ENCODE results near the gene GDF2. TPM values are rescaled to one million over a fixed set of nuclear protein-coding genes. Genes with fewer than 3 reads are reported as not detected.

GDF2 gene
- total RNA-seq, 4 donors from 2014 or later: not detected

DNA sequence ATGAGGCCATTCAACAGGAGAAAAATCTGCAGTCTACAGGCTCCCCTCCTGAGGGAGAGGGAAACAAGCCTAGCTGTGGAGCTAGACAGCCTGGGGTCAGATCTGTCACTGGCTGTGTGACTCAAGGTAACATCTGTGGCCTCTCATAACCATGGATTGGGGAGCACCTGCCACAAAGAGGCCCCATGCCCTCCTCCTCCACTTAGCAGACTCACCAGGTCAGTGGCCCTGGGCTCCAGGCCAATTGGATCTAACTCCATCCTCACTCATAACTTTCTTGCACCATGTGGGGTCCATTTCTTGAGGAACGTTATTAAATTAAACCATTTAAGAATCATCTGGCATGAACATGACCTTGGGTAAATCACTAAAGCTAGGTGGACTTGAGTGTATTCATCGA is 20.4 kb upstream of the GDF2 start:
- no peak overlapping the region for H3K4me3 ChIP-seq
- no peak for DNase-seq
- no peaks in the 10 kb centered on the region for H3K9me3 ChIP-seq
- peaks cover 0 to 11% (median 4%) of the 10 kb centered on the region in 4 donors for H3K4me1 ChIP-seq
- no peak for TF ChIP-seq POLR2A (IDR thresholded peaks at IDR 0.05)
- TF ChIP-seq, protein P1, sequence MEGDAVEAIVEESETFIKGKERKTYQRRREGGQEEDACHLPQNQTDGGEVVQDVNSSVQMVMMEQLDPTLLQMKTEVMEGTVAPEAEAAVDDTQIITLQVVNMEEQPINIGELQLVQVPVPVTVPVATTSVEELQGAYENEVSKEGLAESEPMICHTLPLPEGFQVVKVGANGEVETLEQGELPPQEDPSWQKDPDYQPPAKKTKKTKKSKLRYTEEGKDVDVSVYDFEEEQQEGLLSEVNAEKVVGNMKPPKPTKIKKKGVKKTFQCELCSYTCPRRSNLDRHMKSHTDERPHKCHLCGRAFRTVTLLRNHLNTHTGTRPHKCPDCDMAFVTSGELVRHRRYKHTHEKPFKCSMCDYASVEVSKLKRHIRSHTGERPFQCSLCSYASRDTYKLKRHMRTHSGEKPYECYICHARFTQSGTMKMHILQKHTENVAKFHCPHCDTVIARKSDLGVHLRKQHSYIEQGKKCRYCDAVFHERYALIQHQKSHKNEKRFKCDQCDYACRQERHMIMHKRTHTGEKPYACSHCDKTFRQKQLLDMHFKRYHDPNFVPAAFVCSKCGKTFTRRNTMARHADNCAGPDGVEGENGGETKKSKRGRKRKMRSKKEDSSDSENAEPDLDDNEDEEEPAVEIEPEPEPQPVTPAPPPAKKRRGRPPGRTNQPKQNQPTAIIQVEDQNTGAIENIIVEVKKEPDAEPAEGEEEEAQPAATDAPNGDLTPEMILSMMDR (IDR thresholded peaks at IDR 0.05): no peak
- peaks cover 0 to 13% of the 10 kb centered on the region in 2 donors for H3K27me3 ChIP-seq
- H3K36me3 ChIP-seq: no peaks in the 10 kb centered on the region
- no peak overlapping the region for H3K27ac ChIP-seq

DNA sequence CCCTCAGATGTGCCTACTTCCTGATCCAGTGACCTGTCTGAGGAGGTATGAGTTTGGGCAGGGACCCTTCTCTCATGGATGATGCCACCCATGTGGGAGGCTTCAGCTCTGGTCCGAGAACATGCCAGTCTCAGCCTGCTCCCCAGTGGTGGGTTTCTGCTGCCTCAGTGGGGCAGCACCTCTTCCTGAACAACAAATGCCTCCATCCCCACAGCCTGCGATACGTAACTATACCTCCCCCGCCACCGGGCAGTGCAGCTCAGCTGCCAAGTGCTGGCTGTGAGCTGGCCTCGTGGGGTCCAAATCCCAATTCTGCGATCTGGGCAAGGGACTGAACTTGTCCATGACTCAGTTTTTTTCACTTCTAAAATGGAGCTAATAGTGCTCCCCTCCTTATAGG is 19.1 kb upstream of the GDF2 start:
- peaks cover 0 to 13% of the 10 kb centered on the region in 2 donors for H3K27me3 ChIP-seq
- no peak overlapping the region for H3K4me3 ChIP-seq
- peaks cover 0 to 11% (median 4%) of the 10 kb centered on the region in 4 donors for H3K4me1 ChIP-seq
- H3K36me3 ChIP-seq: no peaks in the 10 kb centered on the region
- DNase-seq: peak in 1 of 3 donors; percentile 3
- no peaks in the 10 kb centered on the region for H3K9me3 ChIP-seq
- H3K27ac ChIP-seq: no peak overlapping the region
- no peak for TF ChIP-seq POLR2A (IDR thresholded peaks at IDR 0.05)
- TF ChIP-seq, protein P1 (IDR thresholded peaks at IDR 0.05): no peak

DNA sequence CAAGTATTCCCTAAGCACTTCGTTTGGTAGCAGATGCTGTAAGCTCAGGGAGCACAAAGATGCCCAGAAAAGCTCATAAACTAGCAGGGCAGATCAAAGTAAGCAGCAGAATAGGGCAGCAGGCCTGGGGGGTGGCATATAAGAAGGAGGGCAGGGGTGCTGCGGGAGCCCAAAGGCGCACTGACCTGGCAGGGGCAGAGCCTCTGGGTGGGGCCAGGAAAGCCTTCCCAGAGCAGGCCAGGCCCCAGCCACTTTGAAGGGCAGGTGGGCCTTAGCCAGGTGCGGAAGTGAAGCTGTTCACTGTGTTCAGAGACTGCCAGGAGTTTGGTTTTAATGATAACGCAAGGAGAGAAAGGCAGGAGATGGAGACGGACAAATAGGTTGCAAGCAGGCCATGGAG is 18.4 kb upstream of the GDF2 start:
- no peak for TF ChIP-seq POLR2A (IDR thresholded peaks at IDR 0.05)
- TF ChIP-seq, protein P1 (IDR thresholded peaks at IDR 0.05): no peak
- peak in 1 of 3 donors; percentile 23 for DNase-seq
- H3K27ac ChIP-seq: no peak overlapping the region
- peaks cover 0 to 13% of the 10 kb centered on the region in 2 donors for H3K27me3 ChIP-seq
- no peaks in the 10 kb centered on the region for H3K9me3 ChIP-seq
- H3K36me3 ChIP-seq: no peaks in the 10 kb centered on the region
- no peak overlapping the region for H3K4me3 ChIP-seq
- H3K4me1 ChIP-seq: peaks cover 0 to 11% (median 4%) of the 10 kb centered on the region in 4 donors

DNA sequence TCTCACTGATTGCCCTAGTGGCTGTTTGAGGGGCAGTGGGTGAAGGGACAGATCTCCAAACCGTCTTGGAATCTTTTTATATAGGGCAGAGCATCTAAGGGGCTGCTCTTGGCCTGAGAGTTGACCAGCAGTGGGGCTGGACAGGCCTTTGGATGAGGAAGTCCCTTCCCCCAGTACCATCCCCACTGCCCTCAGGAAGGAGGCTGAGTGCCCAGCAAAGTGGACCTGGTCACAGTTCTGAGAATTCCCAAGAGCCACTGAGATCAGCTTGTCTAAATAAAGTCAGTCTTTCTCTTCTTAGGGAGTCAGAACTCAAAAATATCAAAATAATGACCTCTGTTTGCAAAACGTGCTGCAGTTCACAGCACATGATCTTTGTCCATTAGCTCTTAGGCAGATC is 16.7 kb upstream of the GDF2 start:
- no peak for DNase-seq
- Histone ChIP-seq H3K27ac (no peak overlapping the region), H3K36me3 (no peaks in the 10 kb centered on the region), H3K4me1 (peaks cover 0 to 2% (median under 1%) of the 10 kb centered on the region in 4 donors), H3K9me3 (no peaks in the 10 kb centered on the region), H3K4me3 (no peak overlapping the region), H3K27me3 (peaks cover 0 to 7% of the 10 kb centered on the region in 2 donors)
- TF ChIP-seq POLR2A (IDR thresholded peaks at IDR 0.05): no peak
- TF ChIP-seq, protein P1 (IDR thresholded peaks at IDR 0.05): no peak

DNA sequence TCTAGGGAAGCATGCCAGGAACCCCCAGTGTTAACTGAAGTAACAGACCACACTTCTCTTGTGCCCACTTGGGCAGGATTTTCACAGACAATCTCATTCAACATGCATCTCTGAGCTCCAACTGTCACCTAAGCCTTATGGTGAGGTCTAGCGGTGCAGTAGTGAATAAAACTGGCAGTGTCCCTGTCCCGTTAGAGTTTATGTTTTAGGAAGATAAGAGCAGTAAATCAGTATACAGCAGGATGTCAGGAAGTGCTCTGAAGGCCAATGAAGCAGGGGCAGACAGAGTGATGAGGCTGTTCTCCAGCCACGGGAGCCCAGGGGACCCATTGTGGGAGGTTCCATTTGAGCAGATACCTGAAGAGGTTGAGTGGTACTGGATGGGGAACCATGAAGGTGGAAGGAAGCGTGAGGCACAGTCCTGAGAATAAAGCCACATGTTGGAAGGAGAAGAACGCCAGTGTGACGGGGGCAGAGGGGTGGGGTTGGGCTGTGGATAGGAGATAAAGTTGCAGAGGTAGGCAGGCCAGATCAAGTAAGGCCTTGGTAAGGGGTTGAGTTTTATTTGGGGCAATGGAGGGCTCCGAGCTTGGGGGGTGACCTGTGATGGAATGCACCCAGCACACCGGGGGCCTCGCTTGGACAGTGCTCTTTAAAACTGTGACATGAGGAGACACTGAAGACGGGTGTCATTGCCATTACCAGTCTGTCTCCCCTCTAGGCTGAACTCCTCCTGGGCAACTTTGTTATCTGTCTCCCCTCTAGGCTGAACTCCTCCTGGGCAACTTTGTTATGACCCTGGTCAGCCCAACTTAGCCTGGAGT is 15.7 kb upstream of the GDF2 start:
- Histone ChIP-seq H3K4me1 (peaks cover 0 to 9% (median 0%) of the 10 kb centered on the region in 4 donors), H3K27me3 (no peaks in the 10 kb centered on the region), H3K36me3 (no peaks in the 10 kb centered on the region), H3K27ac (no peak overlapping the region), H3K9me3 (no peaks in the 10 kb centered on the region), H3K4me3 (no peak overlapping the region)
- TF ChIP-seq POLR2A (IDR thresholded peaks at IDR 0.05): no peak
- TF ChIP-seq, protein P1 (IDR thresholded peaks at IDR 0.05): no peak
- no peak for DNase-seq
